K562 (cell line): ENCODE measurements around the gene PIK3C2G. TPM values are rescaled to one million over a fixed set of nuclear protein-coding genes. Genes with fewer than 3 reads are reported as not detected.

ENCODE experiments used
- ATAC-seq: fragments of 200-7000 bp; cut with Tn5 transposase; 3 replicates; pipeline ENCODE4 v1.9.1; 2020; ENCODE audit warnings: moderate library complexity
- BruUV-seq: library from RNA; stranded (reverse); fragments of 400-500 nt; replicated peaks from 2 replicates; lab custom pipeline; 2021; lab: Mats Ljungman, UMichigan
- CTCF ChIA-PET: fragments of 300-600 bp; formaldehyde crosslinking; extraction: SDS; loops from one replicate; lab custom pipeline; 2021; ENCODE audit warnings: low intra/inter-chr PET ratio; lab: Yijun Ruan, JAX
- POLR2A ChIA-PET: fragments of 300-600, 350-650 bp; sonication (Branson Sonifier 250); formaldehyde crosslinking; extraction: SDS; loops from one replicate; lab custom pipeline; 2021; ENCODE audit warnings: antibody characterized with exemption, inconsistent platforms; lab: Yijun Ruan, JAX
- DNase-seq, 4 experiments: peaks; one replicate each; pipeline versions ENCODE4 v3.0.0 to v3.0.0-alpha.2; 2011 to 2018; ENCODE audit warnings: low spot score in 3 of 4, mixed read lengths in 3 of 4; ENCODE audit errors: extremely low read depth in 1 of 4
- FAIRE-seq: peaks from 2 replicates; lab custom pipeline; 2011; peaks lifted over from hg19 to GRCh38; lab: Jason Lieb, UNC
- H2AFZ ChIP-seq: 2 replicates; pipeline ENCODE4 v1.6.0; 2011; ENCODE audit warnings: low read depth, low read length, control low read depth, inconsistent platforms
- H3K27ac ChIP-seq: fragments of 200-600 bp; 3 replicates; pipeline ENCODE4 v1.8.0; 2011; ENCODE audit warnings: low read depth, mild to moderate bottlenecking, control low read depth, inconsistent platforms, low read length, moderate library complexity, mixed read lengths; ENCODE audit errors: extremely low read depth
- H3K27me3 ChIP-seq, 2 experiments: fragments of 300-600 bp in 1 of 2; 2 replicates in 1 of 2; 3 replicates in 1 of 2; pipeline versions ENCODE4 v1.6.0 to v1.8.0; 2011; ENCODE audit warnings: inconsistent platforms in 2 of 2, low read length in 2 of 2, mild to moderate bottlenecking in 1 of 2, mixed read lengths in 1 of 2, moderate library complexity in 1 of 2; ENCODE audit not compliant: control insufficient read depth in 2 of 2, insufficient read depth in 2 of 2
- H3K36me3 ChIP-seq: fragments of 300-600 bp; 3 replicates; pipeline ENCODE4 v1.8.0; 2011; ENCODE audit warnings: mild to moderate bottlenecking, low read length, inconsistent platforms; ENCODE audit not compliant: control insufficient read depth, insufficient read depth
- H3K4me1 ChIP-seq, 2 experiments: fragments of 200-600 bp in 1 of 2; replicated peaks in 1 of 2; 2 replicates in 1 of 2; 3 replicates in 1 of 2; pipeline versions ENCODE4 v1.5.1 to v1.8.0; 2011; ENCODE audit warnings: inconsistent platforms in 2 of 2, low read length in 2 of 2, mild to moderate bottlenecking in 1 of 2, mixed read lengths in 1 of 2, moderate library complexity in 1 of 2; ENCODE audit not compliant: control insufficient read depth in 2 of 2, insufficient read depth in 2 of 2
- H3K4me2 ChIP-seq: 2 replicates; pipeline ENCODE4 v1.6.1; 2011; ENCODE audit warnings: low read length, control low read depth, inconsistent platforms, mixed read lengths; ENCODE audit not compliant: insufficient read depth
- H3K4me3 ChIP-seq: fragments of 200-600 bp; sonication (generic), shearing (Covaris generic); 2 replicates; pipeline ENCODE4 v1.5.1; 2016; ENCODE audit warnings: control low read depth, inconsistent platforms
- H3K79me2 ChIP-seq: fragments of 200-600 bp; 3 replicates; pipeline ENCODE4 v1.8.0; 2011; ENCODE audit warnings: low read length, inconsistent platforms; ENCODE audit not compliant: control insufficient read depth, insufficient read depth
- H3K9ac ChIP-seq, 2 experiments: 2 replicates each; pipeline versions ENCODE4 v1.6.0 to v1.6.1; 2011; ENCODE audit warnings: low read depth in 2 of 2, low read length in 2 of 2, control low read depth in 1 of 2, inconsistent platforms in 1 of 2, mild to moderate bottlenecking in 1 of 2, mixed read lengths in 1 of 2; ENCODE audit not compliant: insufficient read depth in 1 of 2
- H3K9me1 ChIP-seq: one replicate; pipeline ENCODE4 v1.6.0; 2011; ENCODE audit warnings: inconsistent platforms, mild to moderate bottlenecking, low read length, moderate library complexity; ENCODE audit not compliant: control insufficient read depth, insufficient read depth
- H3K9me3 ChIP-seq: replicated peaks from 2 replicates; pipeline ENCODE4 v1.5.1; 2011; ENCODE audit warnings: low read depth, low read length, inconsistent platforms; ENCODE audit not compliant: control insufficient read depth, insufficient read depth
- H4K20me1 ChIP-seq: replicated peaks from 2 replicates; pipeline ENCODE4 v1.6.1; 2011; ENCODE audit warnings: low read length, inconsistent platforms, mixed read lengths; ENCODE audit not compliant: control insufficient read depth, insufficient read depth
- BMI1 ChIP-seq: fragments of 150-350 bp; IDR thresholded peaks from 2 replicates; pipeline ENCODE4 v1.6.1; 2014; ENCODE audit warnings: low read length
- CEBPG ChIP-seq, 3 experiments: fragments of 200-800 bp in 1 of 3; sonication (Bioruptor generic) in 1 of 3; sonication (generic) in 1 of 3; formaldehyde crosslinking in 1 of 3; IDR thresholded peaks in 2 of 3; conservative IDR thresholded peaks in 1 of 3; 2 replicates each; pipeline versions ENCODE4 v1.6.1 to v1.8.0; 2016 to 2022; ENCODE audit warnings: missing compliant biosample characterization in 2 of 3, missing genetic modification characterization in 2 of 3, mild to moderate bottlenecking in 1 of 3, missing genetic modification reagents in 1 of 3
- HCFC1 ChIP-seq: IDR thresholded peaks from 2 replicates; pipeline ENCODE4 v1.6.1; 2012; ENCODE audit warnings: low read depth, low read length, improper control_type of control experiment
- SMARCE1 ChIP-seq: fragments of 450-650 bp; IDR thresholded peaks from 2 replicates; pipeline ENCODE4 v1.7.1; 2016; ENCODE audit warnings: mild to moderate bottlenecking
- ZNF408 ChIP-seq: fragments of 250-450 bp; sonication (Bioruptor Pico); IDR thresholded peaks from 2 replicates; pipeline ENCODE4 v1.4.0; 2020; ENCODE audit warnings: low read depth, mild to moderate bottlenecking, moderate library complexity
- in situ Hi-C: fragments of 300-500 bp; cut with MboI; formaldehyde crosslinking; loops from 4 replicates; pipeline ENCODE4 v1.15.0; 2018; ENCODE audit warnings: inconsistent platforms, mixed read lengths
- intact Hi-C: fragments of 100-400 bp; cut with micrococcal nuclease; formaldehyde crosslinking; loops from 2 replicates; pipeline ENCODE4 v1.14.2; 2022
- polyA plus RNA-seq, 8 experiments: library from polyadenylated mRNA; depleted of rRNA in 4 of 8; stranded (reverse) in 5 of 8; unstranded in 3 of 8; fragments of >200 nt; fragmentation: Nextera tagmentation in 2 of 8; fragmentation: Illumina TruSeq in 1 of 8; extraction: Ambion mirVana in 2 of 8; extraction: Trizol in 1 of 8; gene quantifications; 2 replicates each; pipeline versions ENCODE4 v1.2.1 to v1.2.3, GENCODE V29; 2011 to 2014; ENCODE audit warnings: inconsistent platforms in 1 of 8, missing spikeins in 1 of 8
- total RNA-seq, 7 experiments: library from RNA; depleted of rRNA in 6 of 7; stranded (reverse); fragments of >200 nt in 6 of 7; fragmentation: Illumina TruSeq in 2 of 7; extraction: Trizol in 2 of 7; gene quantifications; 2 replicates each; pipeline versions ENCODE4 v1.2.1 to v1.2.3, GENCODE V29; 2011 to 2021; ENCODE audit warnings: low replicate concordance in 1 of 7
- TF ChIP-seq, protein P1 (sequence below): sonication (generic); formaldehyde crosslinking; IDR thresholded peaks from 2 replicates; pipeline ENCODE4 v1.9.0; 2022; ENCODE audit warnings: mild to moderate bottlenecking, missing genetic modification reagents

Gene PIK3C2G
- total and polyA plus RNA-seq, 9 of the 15 experiments (the other 6 are each of a cell fraction or from before 2014, with no cell fraction given), result not detected

DNA sequence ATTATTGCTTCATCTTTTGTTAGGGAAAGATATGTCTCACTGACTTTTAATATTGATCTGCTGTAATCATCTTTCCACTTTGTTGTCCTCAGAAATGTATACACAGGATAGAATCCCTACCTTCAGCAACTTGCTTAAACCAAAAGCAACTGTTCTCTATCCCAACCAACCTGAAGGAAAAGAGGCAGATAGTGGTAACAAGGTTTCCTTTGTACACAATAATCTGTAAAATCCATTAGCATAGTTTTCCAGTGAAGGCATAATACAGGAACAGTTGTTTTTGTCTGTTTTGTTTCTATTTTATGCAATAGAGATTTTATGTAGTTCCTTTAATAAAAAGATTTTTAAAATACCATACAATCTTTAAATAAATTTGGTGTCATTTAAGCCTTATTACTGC, 170.5 kb downstream of the PIK3C2G start:
- H3K79me2 ChIP-seq, result no peaks in the 10 kb centered on the region
- in situ Hi-C loops, result no loop called here
- no peaks in the 10 kb centered on the region for H3K36me3 ChIP-seq
- ATAC-seq (no peak), DNase-seq (no peak), FAIRE-seq (no peak)
- intact Hi-C loops, result loop anchor here (2.0 kb wide), 1 partner anchor 755 kb away; no protein-coding TSS in a partner anchor
- no peaks in the 10 kb centered on the region for H4K20me1 ChIP-seq
- no peak overlapping the region for H2AFZ ChIP-seq
- no peak for TF ChIP-seq ZNF408 (CRISPR knock-in tag)
- TF ChIP-seq BMI1, result no peak
- no peak for TF ChIP-seq CEBPG (CRISPR knock-in tag; IDR thresholded peaks at IDR 0.05)
- TF ChIP-seq CEBPG (tag; conservative IDR thresholded peaks at IDR 0.05 in 1 of 2, IDR thresholded peaks at IDR 0.05 in 1 of 2), result 0 out of 4 replicates have a peak, but pooled peaks of 1 of the 2 experiments have one; percentile 2
- TF ChIP-seq SMARCE1, result no peak
- H3K9me3 ChIP-seq, result no peaks in the 10 kb centered on the region
- ChIA-PET POLR2A (no interaction called here), CTCF (no interaction called here)
- no TSS peak for BruUV-seq
- no peaks in the 10 kb centered on the region for H3K9me1 ChIP-seq
- H3K27ac ChIP-seq, result no peak overlapping the region
- no peak overlapping the region for H3K9ac ChIP-seq
- no peaks in the 10 kb centered on the region for H3K4me1 ChIP-seq
- H3K4me2 ChIP-seq, result no peak overlapping the region
- H3K27me3 ChIP-seq, result no peaks in the 10 kb centered on the region
- no peak overlapping the region for H3K4me3 ChIP-seq

DNA sequence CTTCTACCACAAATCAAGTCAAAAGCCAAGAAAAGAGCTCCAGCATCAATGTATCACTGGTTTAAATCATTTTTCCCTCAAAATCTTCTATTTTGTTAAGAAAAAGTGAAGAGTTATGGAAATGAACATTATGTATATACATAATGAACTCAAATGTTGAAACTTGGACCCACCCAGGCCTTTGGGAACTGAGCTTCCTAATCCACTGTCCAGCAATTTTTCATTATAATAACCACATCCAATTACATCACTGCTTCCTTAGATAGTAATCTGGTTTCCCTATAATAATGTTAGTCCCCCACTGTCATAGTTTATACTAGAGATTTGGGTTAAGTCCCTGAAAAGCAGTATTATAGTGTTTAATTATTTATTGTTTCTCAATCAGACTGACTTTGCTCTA, 170.9 kb downstream of the PIK3C2G start:
- Histone ChIP-seq H3K4me2 (no peak overlapping the region), H3K79me2 (no peaks in the 10 kb centered on the region), H3K4me3 (no peak overlapping the region), H3K27me3 (no peaks in the 10 kb centered on the region), H3K9me1 (no peaks in the 10 kb centered on the region), H3K4me1 (no peaks in the 10 kb centered on the region), H3K9me3 (no peaks in the 10 kb centered on the region), H3K36me3 (no peaks in the 10 kb centered on the region), H3K27ac (no peak overlapping the region)
- intact Hi-C loops, result no loop called here
- CTCF ChIA-PET, result no interaction called here
- POLR2A ChIA-PET, result no interaction called here
- FAIRE-seq (no peak), ATAC-seq (no peak)
- no TSS peak for BruUV-seq
- TF ChIP-seq, protein P1, sequence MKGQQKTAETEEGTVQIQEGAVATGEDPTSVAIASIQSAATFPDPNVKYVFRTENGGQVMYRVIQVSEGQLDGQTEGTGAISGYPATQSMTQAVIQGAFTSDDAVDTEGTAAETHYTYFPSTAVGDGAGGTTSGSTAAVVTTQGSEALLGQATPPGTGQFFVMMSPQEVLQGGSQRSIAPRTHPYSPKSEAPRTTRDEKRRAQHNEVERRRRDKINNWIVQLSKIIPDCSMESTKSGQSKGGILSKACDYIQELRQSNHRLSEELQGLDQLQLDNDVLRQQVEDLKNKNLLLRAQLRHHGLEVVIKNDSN (CRISPR knock-in tag), result no peak
- no peak for TF ChIP-seq HCFC1
- TF ChIP-seq, all 486 proteins: peak for 0
- Histone ChIP-seq H2AFZ (no peak overlapping the region), H4K20me1 (no peaks in the 10 kb centered on the region), H3K9ac (no peak overlapping the region)
- DNase-seq, result no peak
- in situ Hi-C loops, result no loop called here
